HG03135 (cell line): ENCODE data around the gene OPN5.
"Not testable (repeated sequence)": the region's sequence is repeated elsewhere in the genome, so short reads cannot be mapped to it uniquely, and the experiment has no call there.

Experiments
- ATAC-seq: cut with Tn5 transposase; IDR thresholded peaks from one replicate; pipeline ENCODE4 v1.9.1; 2021; ENCODE audit warnings: mild to moderate bottlenecking, moderate library complexity; ENCODE audit not compliant: unreplicated experiment

The OPN5 gene

GRCh38 chr6:47781732-47782131, at the start of gene OPN5:
OPN5 (plus strand) TSS chr6:47782032; CDS start chr6:47782067, 35 bp downstream.
- no peak for ATAC-seq

GRCh38 chr6:47733879-47734558, 47.8 kb upstream of the OPN5 start:
- peak; percentile 78 for ATAC-seq

GRCh38 chr6:47734831-47735481, 46.9 kb upstream of the OPN5 start:
- ATAC-seq, result no peak

GRCh38 chr6:47736083-47736700, 45.6 kb upstream of the OPN5 start:
- no peak for ATAC-seq

- ATAC-seq, result no peak
Measured at GRCh38 chr6:47737406-47737805, 44.4 kb upstream of the OPN5 start.

GRCh38 chr6:47740714-47741113, 41.1 kb upstream of the OPN5 start:
- no peak for ATAC-seq

- no peak for ATAC-seq
Measured at GRCh38 chr6:47741807-47742206, 40.0 kb upstream of the OPN5 start.

- ATAC-seq, result no peak
Measured at GRCh38 chr6:47743744-47744143, 38.1 kb upstream of the OPN5 start.

GRCh38 chr6:47745269-47745668, 36.6 kb upstream of the OPN5 start:
- ATAC-seq, result not testable (repeated sequence)

- ATAC-seq, result no peak
Measured at GRCh38 chr6:47749757-47750156, 32.1 kb upstream of the OPN5 start.

GRCh38 chr6:47752801-47753200, 29.0 kb upstream of the OPN5 start:
- no peak for ATAC-seq

GRCh38 chr6:47759364-47759763, 22.5 kb upstream of the OPN5 start:
- ATAC-seq, result no peak

GRCh38 chr6:47762502-47762901, 19.3 kb upstream of the OPN5 start:
- no peak for ATAC-seq

- ATAC-seq, result no peak
Measured at GRCh38 chr6:47766445-47766844, 15.4 kb upstream of the OPN5 start.

GRCh38 chr6:47767102-47767501, 14.7 kb upstream of the OPN5 start:
- no peak for ATAC-seq

GRCh38 chr6:47769982-47770381, 11.8 kb upstream of the OPN5 start:
- no peak for ATAC-seq

- ATAC-seq, result no peak
Measured at GRCh38 chr6:47772359-47772758, 9.5 kb upstream of the OPN5 start.

GRCh38 chr6:47773005-47773404, 8.8 kb upstream of the OPN5 start:
- ATAC-seq, result no peak

- ATAC-seq, result peak; percentile 92
Measured at GRCh38 chr6:47780510-47781356, 1.1 kb upstream of the OPN5 start.

- no peak for ATAC-seq
Measured at GRCh38 chr6:47785182-47785581, 3.4 kb downstream of the OPN5 start.
